ENCODE data around the gene MAVS.
A peak's percentile ranks its signal among the peaks of the same experiment; 100 is the strongest.
"Not testable (repeated sequence)": the region's sequence is repeated elsewhere in the genome, so short reads cannot be mapped to it uniquely, and the experiment has no call there.

The MAVS gene

GRCh38 chr20:3857405-3857804, 10.8 kb downstream of the MAVS start:
- peak; percentile 83 for DNase-seq

- DNase-seq = no peak
Observed at GRCh38 chr20:3858689-3859088, 12.1 kb downstream of the MAVS start.

GRCh38 chr20:3861191-3861590, 14.6 kb downstream of the MAVS start:
- no peak for DNase-seq

- DNase-seq = no peak
Observed at GRCh38 chr20:3862333-3862732, 15.7 kb downstream of the MAVS start.

DNA sequence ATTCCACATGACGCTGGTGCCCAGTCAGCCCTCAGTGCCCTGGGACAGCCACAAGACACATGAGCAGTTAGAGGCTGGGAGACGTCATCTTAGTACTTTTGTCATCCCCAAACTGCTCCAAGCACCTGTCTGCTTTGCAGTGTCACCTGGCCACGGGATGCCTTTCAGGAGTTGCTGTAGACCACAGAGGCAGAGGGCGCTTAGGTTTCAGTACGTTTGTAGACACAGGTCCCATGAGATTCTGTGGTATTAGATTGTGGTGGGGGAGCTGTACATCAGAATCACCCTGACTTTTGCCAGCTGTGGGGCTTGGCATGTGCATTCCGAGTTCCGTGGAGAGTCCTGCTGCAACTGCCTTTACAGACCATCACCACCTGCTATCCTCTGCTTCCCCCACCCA, 16.7 kb downstream of the MAVS start:
- no peak for DNase-seq

DNA sequence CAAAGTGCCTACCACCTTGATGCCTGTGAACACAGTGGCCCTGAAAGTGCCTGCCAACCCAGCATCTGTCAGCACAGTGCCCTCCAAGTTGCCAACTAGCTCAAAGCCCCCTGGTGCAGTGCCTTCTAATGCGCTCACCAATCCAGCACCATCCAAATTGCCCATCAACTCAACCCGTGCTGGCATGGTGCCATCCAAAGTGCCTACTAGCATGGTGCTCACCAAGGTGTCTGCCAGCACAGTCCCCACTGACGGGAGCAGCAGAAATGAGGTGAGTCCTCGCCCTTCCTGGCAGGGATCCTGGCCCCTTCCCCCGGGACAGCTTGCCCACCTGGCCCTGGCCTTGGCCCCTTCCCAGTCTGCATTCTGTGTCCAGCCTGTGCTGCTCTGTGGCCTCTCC, 17.9 kb downstream of the MAVS start:
- DNase-seq = no peak

DNA sequence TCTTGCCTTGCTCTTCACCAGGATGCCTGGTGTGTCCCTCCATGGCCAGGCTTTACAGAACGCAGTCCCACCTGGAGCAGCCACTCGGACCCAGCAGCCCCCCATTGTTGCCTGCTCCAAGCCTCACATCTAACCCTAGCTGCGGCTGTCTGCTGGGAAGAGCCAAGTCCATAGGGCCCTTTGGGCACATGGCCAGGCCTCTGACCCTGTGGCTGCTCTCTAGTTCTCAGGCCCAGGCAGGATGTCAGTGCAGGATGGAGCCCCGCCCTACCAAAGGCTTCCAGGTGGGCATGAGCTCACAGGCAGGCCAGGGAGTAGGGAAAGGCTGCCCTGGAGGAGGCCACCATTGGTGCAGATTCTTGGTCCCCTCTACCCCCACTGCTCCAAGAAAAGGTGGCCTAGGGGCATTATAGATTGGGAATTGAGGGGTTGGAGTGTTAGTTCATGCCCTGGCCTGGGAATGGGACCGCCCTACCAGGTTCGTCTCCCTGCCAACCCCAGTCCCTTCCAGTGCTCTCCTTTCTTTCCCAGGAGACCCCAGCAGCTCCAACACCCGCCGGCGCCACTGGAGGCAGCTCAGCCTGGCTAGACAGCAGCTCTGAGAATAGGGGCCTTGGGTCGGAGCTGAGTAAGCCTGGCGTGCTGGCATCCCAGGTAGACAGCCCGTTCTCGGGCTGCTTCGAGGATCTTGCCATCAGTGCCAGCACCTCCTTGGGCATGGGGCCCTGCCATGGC, 18.7 kb downstream of the MAVS start:
- no peak for DNase-seq

DNA sequence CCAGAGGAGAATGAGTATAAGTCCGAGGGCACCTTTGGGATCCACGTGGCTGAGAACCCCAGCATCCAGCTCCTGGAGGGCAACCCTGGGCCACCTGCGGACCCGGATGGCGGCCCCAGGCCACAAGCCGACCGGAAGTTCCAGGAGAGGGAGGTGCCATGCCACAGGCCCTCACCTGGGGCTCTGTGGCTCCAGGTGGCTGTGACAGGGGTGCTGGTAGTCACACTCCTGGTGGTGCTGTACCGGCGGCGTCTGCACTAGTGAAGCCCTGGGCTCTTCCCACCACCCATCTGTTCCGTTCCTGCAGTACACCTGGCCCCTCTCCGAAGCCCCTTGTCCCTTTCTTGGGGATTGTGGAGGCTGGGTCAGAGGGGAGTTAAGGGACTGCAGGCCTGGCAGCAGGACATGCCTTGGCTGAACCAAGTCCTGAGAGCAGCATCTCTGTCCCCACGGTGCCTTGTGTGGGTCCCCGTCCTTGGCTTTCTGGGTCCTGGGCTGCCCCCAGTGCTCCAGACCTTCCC, 19.3 kb downstream of the MAVS start:
- DNase-seq = no peak

- DNase-seq = no peak
Observed at GRCh38 chr20:3866464-3866863, 19.8 kb downstream of the MAVS start.

- no peak for DNase-seq
Observed at GRCh38 chr20:3867802-3868201, 21.2 kb downstream of the MAVS start.

GRCh38 chr20:3869839-3870634, 23.4 kb downstream of the MAVS start:
- DNase-seq = no peak

GRCh38 chr20:3871550-3872265, 25.1 kb downstream of the MAVS start:
- no peak for DNase-seq

DNA sequence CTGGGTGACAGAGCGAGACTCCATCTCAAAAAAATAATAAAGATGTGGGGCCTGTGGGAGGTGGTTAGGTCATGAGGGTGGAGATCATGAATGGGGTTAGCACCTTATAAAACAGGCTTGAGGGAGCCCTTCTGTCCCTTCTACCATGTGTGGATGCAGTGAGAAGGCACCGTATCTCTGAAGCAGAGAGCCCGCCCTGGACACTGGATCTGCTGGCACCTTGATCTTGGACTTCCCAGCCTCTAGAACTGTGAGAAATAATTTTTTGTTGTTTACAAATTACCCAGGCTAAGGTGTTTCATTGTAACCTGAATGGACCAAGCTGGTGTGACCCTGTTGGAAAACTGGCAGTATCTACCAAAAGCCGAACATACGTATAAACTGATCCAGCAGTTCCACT, 26.9 kb downstream of the MAVS start:
- DNase-seq = no peak

GRCh38 chr20:3874194-3874844, 27.7 kb downstream of the MAVS start:
- no peak for DNase-seq

DNA sequence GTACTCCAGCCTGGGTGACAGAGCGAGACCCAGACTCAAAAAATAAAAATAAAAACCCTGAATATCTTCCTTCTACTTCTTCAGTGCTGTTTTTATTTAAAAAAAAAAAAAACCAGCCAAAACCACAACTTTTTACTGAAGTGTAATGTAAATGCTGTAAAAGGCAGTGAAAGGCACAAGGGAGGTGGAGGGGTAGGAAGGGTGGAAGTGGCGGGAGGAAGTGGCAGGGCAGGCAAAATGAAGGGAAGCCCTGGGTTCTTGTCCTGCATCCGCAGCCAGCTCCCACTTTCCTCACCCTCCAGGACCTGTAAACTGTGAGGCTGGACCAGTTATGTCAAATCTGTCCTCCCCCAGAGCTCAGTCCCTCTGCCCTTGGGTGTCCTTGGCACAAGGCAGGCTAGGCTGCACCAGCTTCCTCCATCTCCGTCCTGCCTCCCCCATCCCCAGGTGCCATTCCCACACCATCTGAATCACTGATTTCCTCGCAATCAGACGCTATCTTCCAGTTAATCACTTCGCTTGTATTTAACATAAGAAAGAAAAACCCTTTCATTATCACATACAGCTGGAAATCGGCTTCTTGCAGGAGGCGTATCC, 28.8 kb downstream of the MAVS start:
- DNase-seq = no peak

GRCh38 chr20:3876000-3876399, 29.4 kb downstream of the MAVS start:
- DNase-seq = no peak

- DNase-seq = no peak
Observed at GRCh38 chr20:3876676-3877075, 30.0 kb downstream of the MAVS start.

DNA sequence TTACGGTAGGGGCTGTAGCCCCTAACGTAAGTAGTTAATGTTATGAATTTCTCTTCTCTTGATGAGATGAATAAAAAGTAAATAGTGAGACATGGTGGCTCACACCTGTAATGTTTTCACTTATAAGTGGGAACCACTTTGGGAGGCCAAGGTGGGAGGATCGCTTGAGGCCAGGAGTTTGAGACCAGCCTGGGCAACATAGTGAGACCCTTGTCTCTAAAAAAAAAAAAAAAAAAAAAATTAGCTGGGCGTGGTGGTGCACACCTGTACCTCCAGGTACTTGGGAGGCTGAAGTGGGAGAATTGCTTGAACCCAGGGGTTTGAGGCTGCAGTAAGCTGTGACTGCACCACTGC, 32.3 kb downstream of the MAVS start:
- not testable (repeated sequence) for DNase-seq

GRCh38 chr20:3885715-3886114, 39.1 kb downstream of the MAVS start:
- DNase-seq = no peak

GRCh38 chr20:3887876-3888620, 41.4 kb downstream of the MAVS start:
- DNase-seq = no peak

DNA sequence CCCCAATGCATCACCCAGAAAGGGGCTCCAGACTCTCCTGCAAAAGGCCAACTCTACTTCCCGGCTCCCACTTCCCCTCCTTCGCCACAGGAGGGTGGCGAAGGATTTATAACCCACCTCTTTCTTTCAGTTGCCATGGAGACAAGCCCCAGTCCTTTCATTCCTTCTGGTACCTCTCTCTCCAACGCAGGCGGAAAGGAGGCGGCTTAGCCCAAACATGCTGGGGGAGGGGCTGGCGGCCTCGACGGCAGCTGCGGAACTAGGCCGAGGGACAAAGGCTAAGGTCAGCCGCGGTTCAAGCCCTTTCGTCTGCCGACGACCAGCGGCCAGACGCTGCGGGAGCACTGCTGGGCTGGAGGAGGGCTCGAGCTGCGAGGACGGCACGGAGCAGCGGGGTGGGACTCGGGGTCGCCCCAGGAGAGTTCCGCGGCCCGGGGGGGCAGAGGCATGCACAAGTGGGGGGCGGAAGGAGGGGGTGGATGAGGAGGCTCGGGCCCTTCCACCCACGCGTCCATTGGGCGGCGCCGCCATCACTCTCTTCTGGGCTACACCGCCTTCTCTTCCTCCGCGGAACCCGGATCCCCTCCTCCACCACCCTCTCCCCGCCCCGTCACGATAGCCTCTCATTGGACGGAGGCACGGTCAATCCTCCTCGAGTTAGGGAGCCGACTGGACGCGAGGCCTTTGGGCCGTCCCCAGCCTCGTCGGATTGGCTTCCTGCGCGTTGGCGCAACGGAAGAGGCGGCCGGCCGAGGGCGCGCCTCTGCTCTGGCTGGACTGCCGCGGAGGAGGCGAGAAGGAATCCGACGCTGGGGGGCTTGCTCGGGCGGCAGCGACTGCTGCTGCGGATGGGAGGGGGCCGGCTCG, 42.2 kb downstream of the MAVS start, which contains the start of gene PANK2:
TSS of gene PANK2 (plus strand) at position 766 of the 867 bp plus-strand sequence.
- DNase-seq = peak; percentile 93

Measured in DMS79 treated with DMSO at 0.1 percent for 48 hours (cell line).